Fibroblast of villous mesenchyme (primary cell): ENCODE measurements around the gene MED12L. TPM values are rescaled to one million over a fixed set of nuclear protein-coding genes. Genes with fewer than 3 reads are reported as not detected.

Source experiments
- DNase-seq: peaks from one replicate; pipeline ENCODE4 v3.0.0-alpha.2; 2010; ENCODE audit warnings: low read depth
- H3K4me3 ChIP-seq: 2 replicates; pipeline ENCODE4 v1.5.1; 2011; ENCODE audit warnings: low read depth, mild to moderate bottlenecking, low read length
- CTCF ChIP-seq: IDR thresholded peaks from 2 replicates; pipeline ENCODE4 v1.5.1; 2012; ENCODE audit warnings: low read depth, mild to moderate bottlenecking, low read length; ENCODE audit not compliant: insufficient read depth
- total RNA-seq: library from RNA; depleted of rRNA; stranded (reverse); fragments of >200 nt; gene quantifications from 2 replicates; pipeline ENCODE4 v1.2.3, GENCODE V29; 2012

Gene MED12L
- total RNA-seq, 1 donor, result 1.3 TPM

- no peak for TF ChIP-seq CTCF
- no peak overlapping the region for H3K4me3 ChIP-seq
- DNase-seq, result no peak
These were observed 27.9 kb downstream of the MED12L start for GRCh38 chr3:151113343-151113742.

GRCh38 chr3:151117047-151117446 is 31.6 kb downstream of the MED12L start:
- H3K4me3 ChIP-seq, result no peak overlapping the region
- DNase-seq, result no peak
- TF ChIP-seq CTCF, result no peak

GRCh38 chr3:151119188-151119587 is 33.7 kb downstream of the MED12L start:
- DNase-seq, result no peak
- no peak for TF ChIP-seq CTCF
- H3K4me3 ChIP-seq, result no peak overlapping the region

- DNase-seq, result no peak
- no peak overlapping the region for H3K4me3 ChIP-seq
- no peak for TF ChIP-seq CTCF
These were observed 34.9 kb downstream of the MED12L start for GRCh38 chr3:151120409-151120808.

GRCh38 chr3:151121016-151121415 is 35.6 kb downstream of the MED12L start:
- H3K4me3 ChIP-seq, result no peak overlapping the region
- no peak for TF ChIP-seq CTCF
- DNase-seq, result no peak

- no peak for TF ChIP-seq CTCF
- DNase-seq, result no peak
- no peak overlapping the region for H3K4me3 ChIP-seq
These were observed 38.4 kb downstream of the MED12L start for GRCh38 chr3:151123827-151124226.

GRCh38 chr3:151124476-151124875 is 39.0 kb downstream of the MED12L start:
- no peak overlapping the region for H3K4me3 ChIP-seq
- DNase-seq, result no peak
- TF ChIP-seq CTCF, result no peak
